SKM-1 (cell line): ENCODE results near the gene DDX11.
"Not testable (repeated sequence)": the region's sequence is repeated elsewhere in the genome, so short reads cannot be mapped to it uniquely, and the experiment has no call there.

ENCODE experiments used
- DNase-seq: peaks from one replicate; lab custom pipeline; 2025; ENCODE audit not compliant: unreplicated experiment; lab: John Stamatoyannopoulos, UW

DDX11 gene

DNA sequence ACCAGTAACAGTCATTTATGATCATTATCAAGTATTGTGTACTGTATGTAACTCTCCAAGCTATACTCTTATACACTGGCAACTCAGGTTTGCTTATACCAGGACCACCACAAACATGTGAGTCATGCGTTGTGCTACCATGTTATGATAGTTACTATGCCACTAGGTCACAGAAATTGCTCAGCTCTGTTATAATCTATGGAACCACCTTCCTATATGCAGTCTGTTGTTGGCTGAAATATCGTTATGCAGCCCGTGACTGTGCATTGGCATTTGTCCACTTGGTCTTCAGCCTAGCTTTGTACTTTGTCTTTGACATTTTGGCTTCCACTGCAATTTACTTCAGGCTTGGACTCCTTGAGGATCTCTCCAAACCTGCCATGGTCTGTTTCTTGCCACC is 7.5 kb upstream of the DDX11 start:
- DNase-seq: not testable (repeated sequence)

DNA sequence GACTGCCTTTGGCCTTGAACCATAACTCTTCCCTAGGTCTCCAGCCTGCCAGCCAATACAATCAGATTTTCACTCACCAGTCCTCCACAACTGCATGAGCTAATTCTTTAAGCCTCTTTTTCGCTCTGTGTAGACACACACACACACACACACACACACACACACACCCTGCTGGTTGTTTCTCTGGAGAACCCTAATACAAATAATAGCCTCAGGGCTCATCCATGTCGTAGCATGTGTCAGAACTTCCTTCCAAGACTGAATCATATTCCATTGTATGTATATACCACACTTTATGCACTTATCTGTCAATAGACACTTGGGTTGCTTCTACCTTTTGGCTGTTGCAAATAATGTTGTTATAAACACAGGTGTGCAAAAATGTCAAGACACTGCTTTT is 6.0 kb upstream of the DDX11 start:
- not testable (repeated sequence) for DNase-seq

DNA sequence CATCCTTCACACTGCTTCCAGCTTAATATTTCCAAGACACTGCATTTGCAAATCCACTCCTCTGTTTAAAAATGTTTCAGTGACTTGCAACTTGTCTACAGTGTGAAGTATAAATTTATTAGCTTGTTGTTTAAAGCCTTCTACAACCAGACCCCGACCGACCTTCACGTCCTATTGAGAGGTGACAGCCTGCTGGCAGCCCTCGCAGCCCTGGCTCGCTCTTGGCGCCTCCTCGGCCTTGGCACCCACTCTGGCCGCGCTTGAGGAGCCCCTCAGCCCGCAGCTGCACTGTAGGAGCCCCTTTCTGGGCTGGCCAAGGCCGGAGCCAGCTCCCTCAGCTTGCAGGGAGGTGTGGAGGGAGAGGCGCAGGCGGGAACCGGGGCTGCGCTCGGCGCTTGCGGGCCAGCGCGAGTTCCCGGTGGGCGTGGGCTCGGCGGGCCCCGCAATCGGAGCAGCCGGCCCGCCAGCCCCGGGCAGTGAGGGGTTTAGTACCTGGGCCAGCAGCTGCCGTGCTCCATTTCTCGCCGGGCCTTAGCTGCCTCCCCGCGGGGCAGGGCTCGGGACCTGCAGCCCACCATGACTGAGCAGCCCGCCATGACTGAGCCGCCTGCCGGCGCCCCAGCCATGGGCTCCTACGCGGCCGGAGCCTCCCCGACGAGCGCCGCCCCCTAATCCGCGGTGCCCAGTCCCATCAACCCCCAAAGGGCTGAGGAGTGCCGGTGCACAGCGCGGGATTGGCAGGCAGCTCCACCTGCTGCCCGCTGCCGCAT is 2.5 kb upstream of the DDX11 start:
- DNase-seq: not testable (repeated sequence)

DNA sequence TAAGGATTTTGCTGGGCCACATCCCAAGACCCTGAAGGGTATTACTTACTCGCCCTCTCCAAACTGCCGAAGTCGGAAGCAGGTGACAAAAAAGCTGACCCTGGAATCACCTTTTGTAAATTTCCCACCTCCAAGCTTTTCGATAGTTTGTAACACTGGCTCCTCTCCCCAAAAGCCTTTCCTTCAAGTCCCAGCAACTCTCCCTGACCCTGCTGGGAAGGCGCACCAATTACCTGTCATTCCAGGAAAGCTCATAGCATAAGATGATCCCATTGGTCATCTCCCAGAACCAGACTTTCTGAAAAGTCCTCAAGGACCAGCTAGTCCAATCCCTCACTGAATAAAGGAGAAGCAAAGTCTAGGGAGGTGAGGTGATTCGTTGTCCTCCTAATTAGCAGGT is 698 bp upstream of the DDX11 start:
- DNase-seq: not testable (repeated sequence)

DNA sequence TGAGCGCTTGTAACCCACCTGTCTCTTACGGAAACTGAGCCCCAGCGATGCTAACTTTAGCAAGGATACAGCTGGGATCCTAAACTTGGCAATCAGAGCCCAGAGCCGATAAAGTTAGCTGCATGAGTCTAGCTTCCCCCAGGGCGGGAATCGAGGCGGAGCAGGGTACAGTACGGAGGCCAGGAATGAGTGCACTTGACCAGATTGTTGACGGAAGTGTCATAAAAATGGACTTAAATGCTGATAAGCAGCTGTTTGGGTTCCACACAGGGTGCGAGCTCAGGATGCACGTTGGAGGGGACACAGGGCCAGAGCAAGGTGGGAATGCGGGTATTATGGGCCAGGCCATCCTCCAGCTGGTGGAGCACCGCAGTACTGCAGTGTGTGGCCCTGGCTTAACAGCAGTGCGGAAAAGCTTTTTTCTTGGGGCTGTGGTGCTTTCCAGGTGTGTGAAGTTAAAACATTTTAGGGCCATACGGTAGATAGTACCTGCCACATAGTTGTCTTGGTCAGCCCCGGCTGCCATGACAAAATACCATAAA is 744 bp downstream of the DDX11 start:
- not testable (repeated sequence) for DNase-seq

DNA sequence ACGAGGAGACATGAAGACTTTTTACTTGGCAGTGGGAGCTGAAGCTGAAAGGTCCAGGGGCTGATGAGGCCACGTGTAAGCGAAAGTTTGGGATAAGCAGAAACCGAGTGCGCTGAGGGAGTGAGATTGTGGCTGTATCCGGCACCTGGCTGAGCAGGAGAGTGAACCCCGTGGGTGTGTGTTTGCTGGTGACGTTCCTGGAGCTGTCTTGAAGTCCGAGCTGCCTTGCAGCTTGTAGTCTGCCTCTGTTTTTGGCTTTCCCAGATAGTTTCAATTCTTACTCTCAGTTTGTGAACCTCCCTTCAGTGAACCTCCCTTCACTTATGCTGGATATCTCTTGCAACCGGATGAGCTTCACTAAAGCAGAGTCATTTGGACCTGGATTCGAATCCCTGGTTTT is 2.5 kb downstream of the DDX11 start:
- not testable (repeated sequence) for DNase-seq

DNA sequence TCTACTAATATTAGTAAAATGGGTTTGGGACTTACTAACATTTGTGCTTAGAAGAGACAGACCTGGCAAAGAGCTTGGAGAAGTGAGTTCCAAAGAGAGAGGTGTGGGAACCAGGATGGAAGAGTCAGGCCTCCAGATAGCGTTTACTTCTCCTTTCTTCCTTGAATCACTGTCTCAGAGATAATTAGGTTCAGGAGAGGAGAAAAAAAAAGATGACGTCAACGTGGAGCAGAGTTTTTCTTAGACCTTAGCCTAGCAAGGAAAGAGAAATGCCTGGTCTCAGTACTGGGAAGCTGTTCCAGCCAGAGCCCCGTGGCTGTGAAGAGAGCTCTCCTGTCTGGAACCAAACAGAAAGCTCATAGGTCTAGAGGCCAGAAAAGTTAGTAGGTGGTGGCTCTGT is 3.4 kb downstream of the DDX11 start:
- not testable (repeated sequence) for DNase-seq

DNA sequence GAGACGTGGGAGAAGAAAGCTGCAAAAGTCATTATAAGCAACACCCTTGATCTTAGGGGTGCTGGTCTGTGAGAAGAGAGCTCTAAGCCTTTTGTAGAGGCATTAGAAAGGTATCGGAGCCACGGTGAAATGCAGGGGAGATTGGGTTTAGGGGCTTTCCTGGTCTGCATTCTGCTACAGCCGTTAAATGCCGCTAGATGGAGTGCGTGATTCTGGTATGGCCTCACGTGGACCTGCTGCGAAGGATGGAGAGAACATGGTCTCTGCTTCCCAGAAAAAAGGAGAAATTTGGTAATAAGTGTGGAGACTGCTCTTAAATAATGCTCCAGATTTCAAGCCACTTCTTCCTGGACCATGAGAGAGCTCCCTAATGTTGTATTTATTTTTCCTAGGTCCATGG is 4.3 kb downstream of the DDX11 start:
- DNase-seq: not testable (repeated sequence)

DNA sequence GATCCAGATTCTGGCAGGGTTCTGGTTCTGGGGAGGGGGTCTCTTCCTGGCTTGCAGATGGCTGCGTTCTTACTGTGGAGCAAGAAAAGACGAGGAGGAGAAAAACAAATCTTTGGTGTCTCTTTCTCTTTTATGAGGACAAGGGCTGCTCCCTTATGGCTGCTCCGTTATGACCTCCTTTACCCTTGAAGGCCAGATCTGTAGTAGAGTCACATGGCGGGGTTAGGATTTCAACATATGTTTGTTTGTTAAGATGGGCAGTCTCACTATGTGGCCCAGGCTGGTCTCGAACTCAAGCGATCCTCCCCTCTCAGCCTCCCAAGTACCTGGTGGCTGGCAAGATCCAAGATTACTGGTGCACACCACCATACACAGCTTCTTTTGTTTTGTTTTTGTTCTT is 5.8 kb downstream of the DDX11 start:
- DNase-seq: not testable (repeated sequence)

DNA sequence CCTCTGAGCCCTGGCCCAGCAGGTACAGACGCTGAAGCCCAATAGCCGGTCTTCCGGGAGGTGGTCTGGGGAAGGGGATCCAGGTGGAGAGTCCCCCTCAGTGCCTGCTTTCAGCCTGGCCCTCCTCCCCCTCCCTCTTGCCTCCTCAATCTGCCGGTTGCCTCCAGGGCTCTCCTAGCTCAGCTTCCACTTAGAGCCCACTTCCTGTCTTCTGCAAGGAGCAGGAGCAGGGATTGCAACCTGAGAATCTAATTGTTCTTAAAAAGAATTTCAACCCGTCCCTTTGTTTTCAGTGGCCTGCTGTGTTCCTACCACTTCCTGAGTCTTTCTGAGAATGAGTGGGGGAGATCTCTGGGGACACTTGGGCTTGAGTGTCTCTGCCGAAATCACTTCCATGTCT is 6.6 kb downstream of the DDX11 start:
- DNase-seq: not testable (repeated sequence)

DNA sequence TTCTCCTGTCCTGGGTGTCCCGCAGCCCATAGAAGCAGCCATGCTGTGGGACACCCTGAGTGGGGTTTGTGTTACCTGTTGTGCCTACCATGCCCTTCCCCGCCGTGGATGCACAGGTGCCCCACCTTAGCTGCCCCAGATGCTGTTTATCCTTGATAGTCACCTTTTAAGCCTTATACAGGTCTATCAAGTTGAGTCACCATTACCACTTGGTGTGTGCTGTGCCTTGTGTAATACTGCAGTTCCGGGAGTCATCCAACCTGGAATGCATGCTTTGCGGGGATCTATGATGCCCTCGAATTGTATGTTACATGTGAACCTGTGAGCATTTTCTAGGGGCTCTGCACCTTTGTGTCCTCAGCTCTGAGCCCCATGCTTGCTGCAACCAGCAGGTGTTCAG is 7.6 kb downstream of the DDX11 start:
- DNase-seq: not testable (repeated sequence)

DNA sequence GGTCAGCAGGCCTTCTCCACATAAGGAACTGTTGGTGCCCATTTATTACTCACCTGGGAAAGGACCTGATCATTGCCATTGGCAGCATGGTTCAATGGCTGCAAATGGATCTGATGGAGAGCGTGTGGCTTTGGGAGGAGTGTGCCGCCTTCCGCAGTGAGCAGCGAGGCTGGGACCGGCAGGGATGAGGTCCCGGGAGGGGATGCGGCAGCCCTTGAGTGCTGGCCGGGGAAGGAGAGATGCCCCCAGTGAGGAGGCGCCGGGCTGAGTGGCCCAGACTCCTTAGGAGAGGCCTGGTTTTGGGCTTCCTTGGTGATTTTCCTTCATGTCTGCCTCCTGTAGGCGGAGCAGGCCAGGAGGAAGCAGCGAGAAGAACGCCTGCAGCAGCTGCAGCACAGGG is 10.6 kb downstream of the DDX11 start:
- not testable (repeated sequence) for DNase-seq

DNA sequence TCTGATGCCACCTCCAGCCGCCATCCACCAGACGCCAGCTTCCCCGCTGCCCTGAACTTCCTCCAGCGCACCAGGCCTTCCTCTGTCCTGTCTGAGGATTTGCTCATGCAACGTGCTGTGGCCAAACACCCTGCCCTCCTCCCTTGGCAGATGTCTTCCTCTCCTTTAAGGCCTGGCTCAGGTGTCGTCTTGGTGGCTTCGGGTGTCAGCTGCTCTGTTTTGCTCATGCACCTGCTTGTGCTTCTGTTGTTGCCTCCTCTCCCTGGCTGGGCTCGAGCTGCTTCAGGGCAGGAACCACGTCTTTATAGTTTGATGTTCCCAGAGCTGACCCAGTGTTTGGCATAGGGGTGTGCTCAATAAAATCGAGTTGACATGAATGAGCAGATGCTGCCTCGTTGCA is 12.4 kb downstream of the DDX11 start:
- not testable (repeated sequence) for DNase-seq

DNA sequence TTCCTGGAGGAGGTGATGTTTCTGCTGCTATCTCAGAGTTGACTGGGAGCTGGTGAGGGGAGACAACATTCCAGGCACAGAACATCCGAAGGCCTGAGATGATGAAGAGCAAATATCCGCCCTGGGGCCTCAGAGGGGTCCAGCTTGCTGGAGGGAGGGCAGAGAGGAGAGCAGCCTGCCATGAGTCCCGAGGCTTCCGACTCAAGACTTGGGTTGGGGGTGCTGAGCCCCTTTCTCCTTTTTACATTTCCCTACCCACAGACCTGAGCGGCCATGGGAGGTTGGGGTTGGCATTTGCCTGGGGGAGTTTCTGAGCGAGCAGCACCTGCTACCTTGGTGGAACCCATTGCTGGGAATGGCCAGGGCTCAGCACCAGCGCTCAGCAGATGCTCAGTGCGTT is 13.8 kb downstream of the DDX11 start:
- DNase-seq: not testable (repeated sequence)

DNA sequence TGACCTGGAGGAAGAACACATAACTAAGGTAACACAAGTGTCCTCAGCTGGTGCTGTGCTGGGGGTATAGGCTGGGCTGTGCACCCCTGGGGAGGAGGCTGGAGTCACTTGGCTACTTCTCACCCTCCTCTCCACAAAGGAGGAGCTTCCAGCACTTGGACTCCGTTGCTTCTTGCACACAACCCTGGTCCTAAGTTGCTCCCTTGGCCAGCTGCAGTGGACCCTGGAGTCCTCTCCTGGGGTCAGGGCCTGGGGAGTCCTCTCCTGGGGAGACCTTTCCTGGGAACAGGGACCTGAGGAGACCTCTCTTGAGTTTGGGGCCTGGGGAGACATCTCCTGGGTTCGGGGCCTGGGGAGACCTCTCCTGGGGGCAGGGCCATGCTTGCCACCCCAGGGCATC is 14.3 kb downstream of the DDX11 start:
- DNase-seq: not testable (repeated sequence)

DNA sequence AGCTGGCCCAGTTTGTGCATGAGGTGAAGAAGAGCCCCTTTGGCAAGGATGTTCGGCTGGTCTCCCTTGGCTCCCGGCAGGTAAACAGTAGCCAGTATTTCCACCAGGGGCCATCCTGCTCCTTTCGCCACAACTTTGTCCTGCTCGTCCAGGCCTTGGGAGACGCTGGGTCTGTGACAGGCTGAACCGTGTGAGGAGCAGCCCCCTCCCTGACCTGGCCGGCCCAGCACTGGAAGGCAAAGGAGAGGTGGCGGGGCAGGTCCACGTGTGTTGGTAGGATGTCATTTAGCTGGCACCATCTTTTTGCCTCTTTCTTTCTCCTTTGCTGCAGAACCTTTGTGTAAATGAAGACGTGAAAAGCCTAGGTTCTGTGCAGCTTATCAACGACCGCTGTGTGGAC is 15.4 kb downstream of the DDX11 start:
- no peak for DNase-seq

DNA sequence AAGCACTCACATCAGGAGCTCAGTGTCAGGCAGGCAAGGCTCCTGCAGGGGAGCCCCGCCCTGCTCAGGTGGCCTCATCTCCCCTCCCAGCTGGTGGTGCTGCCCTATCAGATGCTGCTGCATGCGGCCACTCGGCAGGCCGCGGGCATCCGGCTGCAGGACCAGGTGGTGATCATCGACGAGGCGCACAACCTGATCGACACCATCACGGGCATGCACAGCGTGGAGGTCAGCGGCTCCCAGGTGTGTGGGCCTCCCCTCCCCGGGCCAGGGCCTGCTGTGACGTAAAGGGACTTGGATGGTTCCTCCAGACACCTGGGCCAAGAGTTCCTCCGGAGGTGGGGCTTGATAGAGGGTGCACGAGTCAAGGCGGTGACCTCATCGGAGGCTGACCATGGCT is 18.0 kb downstream of the DDX11 start:
- not testable (repeated sequence) for DNase-seq

DNA sequence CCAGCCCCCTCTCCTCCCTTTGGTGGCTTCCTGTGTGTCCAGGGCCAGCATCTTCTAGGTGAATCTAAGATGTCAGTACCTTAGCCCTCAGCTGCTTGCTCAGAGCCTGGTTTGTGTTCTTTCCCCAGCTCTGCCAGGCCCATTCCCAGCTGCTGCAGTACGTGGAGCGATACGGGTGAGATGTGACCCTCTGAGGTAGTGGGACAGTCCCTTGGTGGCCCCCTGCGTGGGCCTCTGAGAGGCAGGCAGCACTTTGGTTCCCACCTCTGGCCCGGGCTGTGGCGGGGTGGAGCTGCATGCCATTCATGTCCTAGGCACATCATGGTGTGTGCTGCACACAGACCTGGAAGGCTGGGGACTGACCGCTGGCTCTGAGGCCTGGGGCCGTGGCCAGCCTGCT is 19.1 kb downstream of the DDX11 start:
- not testable (repeated sequence) for DNase-seq

DNA sequence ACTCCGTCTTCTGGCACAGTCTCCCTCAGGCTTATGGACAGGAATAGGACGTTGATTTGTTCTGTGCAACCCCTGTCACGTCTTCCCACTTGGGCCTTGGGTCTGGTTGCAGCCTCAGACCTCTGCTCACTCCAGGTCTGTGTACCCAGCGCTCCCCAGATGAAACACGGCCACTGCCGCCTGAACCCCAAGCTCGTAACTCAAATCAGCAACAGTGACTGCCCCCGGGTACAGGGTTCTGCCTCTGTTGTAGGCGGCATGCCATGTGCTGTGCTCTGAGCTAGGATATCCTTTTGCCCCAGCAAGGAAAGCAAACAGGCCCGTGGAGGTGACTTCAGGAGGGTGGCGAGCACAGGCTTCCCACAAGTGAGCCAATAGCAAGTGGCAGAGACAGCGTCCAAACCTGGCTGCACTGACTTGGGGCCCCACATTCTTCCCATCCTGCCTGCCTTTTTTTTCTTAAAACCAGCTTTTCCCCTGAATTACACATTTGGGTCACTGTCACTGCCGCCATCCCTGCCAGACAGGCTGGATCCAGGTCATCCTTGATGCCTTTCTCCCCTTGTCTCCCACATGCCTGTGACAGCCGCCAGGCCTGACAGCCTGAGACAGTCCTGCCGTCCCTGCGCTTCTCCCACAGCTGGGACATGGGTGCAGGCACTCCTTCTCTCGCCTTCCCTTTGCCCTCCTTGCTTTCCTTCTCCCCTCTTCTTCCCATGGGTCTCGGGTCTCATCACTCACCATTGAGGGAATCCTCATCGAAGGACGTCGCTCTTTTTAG is 21.6 kb downstream of the DDX11 start:
- DNase-seq: not testable (repeated sequence)

DNA sequence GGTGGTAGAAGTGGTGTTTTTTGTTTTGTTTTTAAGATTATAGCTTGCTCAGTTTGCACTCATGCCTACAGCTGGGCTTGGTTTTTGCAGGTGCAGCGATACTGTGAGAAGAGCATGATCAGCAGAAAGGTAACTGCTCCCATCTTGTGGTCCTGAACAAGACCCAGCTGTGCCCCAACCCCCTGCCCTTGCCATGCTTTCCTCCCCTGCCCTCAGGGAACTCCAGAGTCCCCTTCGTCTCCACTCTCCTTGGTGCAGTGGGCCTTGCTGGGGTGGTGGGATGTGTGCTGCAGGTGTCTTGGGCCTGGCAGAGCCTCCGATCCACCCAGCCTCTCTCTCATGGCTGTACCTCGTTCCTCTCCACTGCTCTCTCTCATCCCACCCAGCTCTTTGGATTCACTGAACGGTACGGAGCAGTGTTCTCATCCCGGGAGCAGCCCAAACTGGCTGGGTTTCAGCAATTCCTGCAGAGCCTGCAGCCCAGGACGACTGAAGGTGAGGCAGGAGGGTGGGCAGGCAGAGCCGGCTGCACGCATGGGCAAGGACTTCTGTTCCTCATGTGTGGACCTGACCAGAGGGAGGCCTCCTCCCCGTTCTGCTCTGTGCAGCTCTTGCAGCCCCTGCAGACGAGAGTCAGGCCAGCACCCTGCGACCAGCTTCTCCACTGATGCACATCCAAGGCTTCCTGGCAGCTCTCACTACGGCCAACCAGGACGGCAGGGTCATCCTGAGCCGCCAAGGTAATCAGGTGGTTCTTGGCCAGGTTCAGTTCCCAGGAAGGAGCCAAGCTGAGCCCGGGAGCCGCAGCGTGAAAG is 22.8 kb downstream of the DDX11 start:
- DNase-seq: not testable (repeated sequence)

DNA sequence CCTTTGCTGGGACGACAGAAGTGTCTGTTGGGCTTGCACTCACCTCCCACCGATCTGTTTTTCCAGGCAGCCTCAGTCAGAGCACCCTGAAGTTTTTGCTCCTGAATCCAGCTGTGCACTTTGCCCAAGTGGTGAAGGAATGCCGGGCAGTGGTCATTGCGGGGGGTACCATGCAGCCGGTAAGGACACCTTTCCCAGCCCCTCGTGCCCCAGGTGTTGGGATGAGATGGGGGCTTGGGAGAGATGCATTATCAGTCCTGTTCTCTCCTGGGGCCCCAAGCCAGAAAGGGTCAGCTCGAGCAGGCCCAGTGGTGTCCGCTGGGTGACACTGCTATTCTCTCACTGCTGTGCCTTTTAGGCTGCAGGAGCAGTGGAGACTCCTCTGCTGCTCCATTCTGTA is 24.2 kb downstream of the DDX11 start:
- DNase-seq: not testable (repeated sequence)
